Measurements from ENCODE around the gene PLEKHM3.
A peak's percentile ranks its signal among the peaks of the same experiment; 100 is the strongest.
"Not testable (repeated sequence)": the region's sequence is repeated elsewhere in the genome, so short reads cannot be mapped to it uniquely, and the experiment has no call there.

The PLEKHM3 gene

GRCh38 chr2:208033701-208034502 lies 8.6 kb upstream of the PLEKHM3 start:
- no peaks in the 10 kb centered on the region for H3K4me1 ChIP-seq
- no peak overlapping the region for H3K4me3 ChIP-seq
- TF ChIP-seq, protein P1, sequence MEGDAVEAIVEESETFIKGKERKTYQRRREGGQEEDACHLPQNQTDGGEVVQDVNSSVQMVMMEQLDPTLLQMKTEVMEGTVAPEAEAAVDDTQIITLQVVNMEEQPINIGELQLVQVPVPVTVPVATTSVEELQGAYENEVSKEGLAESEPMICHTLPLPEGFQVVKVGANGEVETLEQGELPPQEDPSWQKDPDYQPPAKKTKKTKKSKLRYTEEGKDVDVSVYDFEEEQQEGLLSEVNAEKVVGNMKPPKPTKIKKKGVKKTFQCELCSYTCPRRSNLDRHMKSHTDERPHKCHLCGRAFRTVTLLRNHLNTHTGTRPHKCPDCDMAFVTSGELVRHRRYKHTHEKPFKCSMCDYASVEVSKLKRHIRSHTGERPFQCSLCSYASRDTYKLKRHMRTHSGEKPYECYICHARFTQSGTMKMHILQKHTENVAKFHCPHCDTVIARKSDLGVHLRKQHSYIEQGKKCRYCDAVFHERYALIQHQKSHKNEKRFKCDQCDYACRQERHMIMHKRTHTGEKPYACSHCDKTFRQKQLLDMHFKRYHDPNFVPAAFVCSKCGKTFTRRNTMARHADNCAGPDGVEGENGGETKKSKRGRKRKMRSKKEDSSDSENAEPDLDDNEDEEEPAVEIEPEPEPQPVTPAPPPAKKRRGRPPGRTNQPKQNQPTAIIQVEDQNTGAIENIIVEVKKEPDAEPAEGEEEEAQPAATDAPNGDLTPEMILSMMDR (IDR thresholded peaks at IDR 0.05): peak in 1 of 2 experiments; percentile 12
- no peaks in the 10 kb centered on the region for H3K36me3 ChIP-seq
- intact Hi-C loops (cut with DNase I; ENCODE audit: low total_unique reads): no loop called here
- no peak overlapping the region for H3K27ac ChIP-seq
- H3K9me3 ChIP-seq: no peaks in the 10 kb centered on the region
- no peak for DNase-seq
- no peaks in the 10 kb centered on the region for H3K27me3 ChIP-seq

DNA sequence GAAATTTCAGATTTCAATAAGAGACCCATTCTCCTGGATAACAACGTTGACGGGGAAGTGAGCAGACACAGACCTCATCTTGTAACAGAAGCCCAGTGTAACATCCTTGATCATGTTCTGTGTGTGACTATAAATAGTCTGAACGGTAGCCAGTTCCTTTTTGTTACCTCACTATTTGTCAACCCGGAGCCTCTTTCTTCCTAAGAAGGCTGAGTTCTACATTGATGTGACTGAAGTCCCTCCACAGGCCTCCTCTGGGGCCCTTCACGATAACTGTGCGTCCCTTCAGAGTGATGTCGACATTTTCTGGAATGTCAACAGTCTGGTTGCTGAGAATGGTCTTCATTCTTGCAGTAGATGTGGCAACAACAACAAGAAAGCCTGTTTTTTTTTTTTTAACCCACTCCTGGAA lies 6.3 kb upstream of the PLEKHM3 start:
- no peaks in the 10 kb centered on the region for H3K9me3 ChIP-seq
- intact Hi-C loops (cut with DNase I; ENCODE audit: low total_unique reads): no loop called here
- no peak for DNase-seq
- no peaks in the 10 kb centered on the region for H3K4me1 ChIP-seq
- H3K36me3 ChIP-seq: no peaks in the 10 kb centered on the region
- H3K4me3 ChIP-seq: no peak overlapping the region
- no peaks in the 10 kb centered on the region for H3K27me3 ChIP-seq
- H3K27ac ChIP-seq: no peak overlapping the region
- TF ChIP-seq, protein P1 (IDR thresholded peaks at IDR 0.05): no peak

- Histone ChIP-seq H3K36me3 (no peaks in the 10 kb centered on the region), H3K27ac (peak overlapping the region; percentile 77 to 84), H3K9me3 (no peaks in the 10 kb centered on the region), H3K27me3 (no peaks in the 10 kb centered on the region), H3K4me1 (peaks cover 0 to 22% (median 12%) of the 10 kb centered on the region in 4 donors), H3K4me3 (peak overlapping the region; percentile 80 to 88)
- intact Hi-C loops (cut with DNase I; ENCODE audit: low total_unique reads): loop anchor here (10.0 kb wide), 1 partner anchor 261 kb away; the partner anchor contains the start of gene FZD5
- DNase-seq: no peak
- TF ChIP-seq, protein P1 (IDR thresholded peaks at IDR 0.05): no peak
Observed at GRCh38 chr2:208025814-208026184, 472 bp upstream of the PLEKHM3 start.

DNA sequence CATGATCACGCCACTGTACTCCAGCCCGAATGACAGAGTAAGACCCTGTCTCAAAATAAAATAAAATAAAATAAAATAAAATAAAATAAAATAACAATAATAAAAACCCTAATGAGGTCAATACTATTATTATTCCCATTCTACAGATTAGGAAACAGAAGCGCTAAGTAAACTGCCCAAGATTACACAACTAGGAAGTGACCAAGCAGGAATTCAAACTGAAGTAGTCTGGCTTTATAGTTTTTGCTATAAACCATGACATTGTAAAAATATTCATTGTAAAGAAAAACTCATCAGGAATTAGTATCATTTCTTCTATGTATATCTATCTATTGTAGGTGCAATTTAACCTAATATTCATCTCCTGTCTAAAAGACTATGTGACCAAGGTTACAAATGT lies 1.2 kb downstream of the PLEKHM3 start:
- Histone ChIP-seq H3K27ac (no peak overlapping the region), H3K9me3 (no peaks in the 10 kb centered on the region), H3K4me1 (peaks cover 0 to 22% (median 12%) of the 10 kb centered on the region in 4 donors), H3K36me3 (no peaks in the 10 kb centered on the region), H3K4me3 (peak overlapping the region; percentile 80 to 88), H3K27me3 (no peaks in the 10 kb centered on the region)
- no peak for DNase-seq
- TF ChIP-seq, protein P1 (IDR thresholded peaks at IDR 0.05): no peak
- intact Hi-C loops (cut with DNase I; ENCODE audit: low total_unique reads): loop anchor here (10.0 kb wide), 1 partner anchor 259 kb away; the partner anchor contains the start of gene FZD5

DNA sequence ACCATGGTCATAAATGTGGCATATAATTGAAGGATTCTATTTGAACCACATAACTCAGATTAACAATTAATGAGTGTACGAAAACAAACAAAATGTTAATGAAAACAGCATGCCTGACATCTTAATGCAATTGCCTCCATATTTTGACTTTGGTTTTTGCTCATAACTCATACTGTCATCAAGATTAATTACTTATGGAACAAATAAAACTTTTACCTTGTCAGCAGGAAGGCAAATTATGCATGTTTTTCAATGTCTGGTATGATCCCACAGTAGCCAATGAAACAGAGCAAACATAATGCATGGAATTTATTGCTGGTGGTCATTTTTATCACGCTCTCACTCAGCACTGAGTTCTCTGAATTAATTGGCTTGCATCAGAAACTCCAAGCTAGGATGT lies 5.1 kb downstream of the PLEKHM3 start:
- TF ChIP-seq, protein P1 (IDR thresholded peaks at IDR 0.05): no peak

DNA sequence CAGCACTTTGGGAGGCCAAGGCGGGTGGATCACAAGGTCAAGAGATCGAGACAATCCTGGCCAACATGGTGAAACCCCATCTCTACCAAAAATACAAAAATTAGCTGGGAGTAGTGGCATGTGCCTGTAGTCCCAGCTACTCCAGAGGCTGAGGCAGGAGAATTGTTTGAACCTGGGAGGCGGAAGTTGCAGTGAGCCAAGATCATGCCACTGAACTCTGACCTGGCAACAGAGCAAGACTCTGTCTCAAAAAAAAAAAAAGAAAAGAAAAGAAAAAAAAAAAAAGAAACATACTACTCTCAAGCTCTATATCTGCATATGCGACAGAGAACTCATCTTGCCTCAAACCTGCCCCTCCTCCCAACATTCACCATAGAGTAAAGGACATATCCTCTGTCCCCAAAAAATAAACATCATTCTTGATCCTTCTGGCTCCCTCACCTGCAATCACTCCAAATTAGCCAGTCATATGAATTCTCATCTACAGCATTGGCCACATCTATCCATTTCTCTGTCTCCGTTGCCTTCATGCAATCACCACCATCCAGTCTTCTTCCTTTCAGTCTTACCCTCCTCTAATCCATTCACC lies 7.1 kb downstream of the PLEKHM3 start:
- DNase-seq; H3K27me3 ChIP-seq; H3K36me3 ChIP-seq; intact Hi-C loops (cut with DNase I; ENCODE audit: low total_unique reads); H3K27ac ChIP-seq; H3K4me3 ChIP-seq; H3K4me1 ChIP-seq; H3K9me3 ChIP-seq: not testable (repeated sequence)

More for the DNA sequence above, 5.1 kb downstream of the PLEKHM3 start:
- Histone ChIP-seq H3K4me1 (peaks cover 0 to 17% (median 12%) of the 10 kb centered on the region in 4 donors), H3K27me3 (no peaks in the 10 kb centered on the region), H3K36me3 (peaks cover 0 to 6% (median 0%) of the 10 kb centered on the region in 3 donors), H3K27ac (no peak overlapping the region), H3K4me3 (no peak overlapping the region), H3K9me3 (no peaks in the 10 kb centered on the region)
- no peak for DNase-seq
- intact Hi-C loops (cut with DNase I; ENCODE audit: low total_unique reads): loop anchor here (10.0 kb wide), 1 partner anchor 255 kb away; the partner anchor contains the start of gene FZD5

Measured in tibial artery (tissue), 4 donors.